Kasumi-1 (cell line): ENCODE measurements around the gene MXD1.
"Not testable (repeated sequence)": the region's sequence is repeated elsewhere in the genome, so short reads cannot be mapped to it uniquely, and the experiment has no call there.

Source experiments
- DNase-seq, 2 experiments: peaks; one replicate each; lab custom pipeline; 2025; lab: John Stamatoyannopoulos, UW

MXD1 gene

DNA sequence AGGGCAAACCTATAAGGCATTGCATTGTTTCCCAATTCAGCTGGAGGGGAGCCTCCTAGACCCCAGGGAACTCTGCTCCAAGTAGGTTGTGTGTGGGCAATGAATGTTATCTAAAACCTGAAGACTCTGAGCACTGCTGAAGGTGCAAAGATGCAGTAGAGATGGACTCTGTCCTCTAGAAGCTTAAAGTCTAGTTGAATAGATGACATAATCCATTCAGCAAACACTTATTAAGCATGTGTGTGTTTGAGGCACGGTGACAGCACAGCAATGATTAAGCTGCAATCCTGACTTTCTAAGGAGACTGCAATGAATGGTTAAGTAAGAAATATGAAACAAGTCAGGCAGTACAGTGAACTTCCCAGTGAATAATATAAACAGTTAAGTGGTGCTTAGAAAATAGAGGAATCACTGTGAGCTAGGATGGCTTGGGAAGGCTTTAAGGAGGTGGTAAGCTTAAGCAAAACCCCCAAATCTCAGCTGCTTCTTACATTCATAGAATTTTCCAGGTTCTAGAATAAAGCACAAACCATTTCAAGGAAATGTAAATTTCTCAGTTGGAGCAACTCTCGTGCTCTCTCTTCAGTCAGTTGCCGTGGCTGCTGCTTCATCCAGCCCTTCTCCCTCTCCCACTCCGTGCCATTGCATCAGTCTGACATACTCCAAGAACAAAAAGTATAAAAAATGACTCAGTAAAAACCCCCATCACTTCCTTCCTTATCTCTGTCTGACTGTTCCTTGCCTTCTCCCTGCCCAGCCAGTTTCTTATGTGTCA lies 19.1 kb downstream of the MXD1 start:
- peak; percentile 52 to 57 for DNase-seq

DNA sequence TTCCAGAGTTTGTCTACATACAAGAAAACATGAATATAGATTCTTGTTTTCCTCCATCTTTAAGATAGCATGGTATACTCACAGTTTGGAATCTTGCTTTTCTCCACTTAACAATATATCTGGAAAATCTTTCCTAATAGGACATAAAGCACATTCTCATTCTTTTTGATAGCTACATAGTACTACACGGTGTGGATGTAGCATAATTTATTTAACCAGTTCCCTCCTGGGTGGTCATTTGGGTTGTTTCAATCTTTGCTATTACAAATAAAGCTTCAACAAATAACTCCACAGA lies 19.7 kb downstream of the MXD1 start:
- DNase-seq: no peak

DNA sequence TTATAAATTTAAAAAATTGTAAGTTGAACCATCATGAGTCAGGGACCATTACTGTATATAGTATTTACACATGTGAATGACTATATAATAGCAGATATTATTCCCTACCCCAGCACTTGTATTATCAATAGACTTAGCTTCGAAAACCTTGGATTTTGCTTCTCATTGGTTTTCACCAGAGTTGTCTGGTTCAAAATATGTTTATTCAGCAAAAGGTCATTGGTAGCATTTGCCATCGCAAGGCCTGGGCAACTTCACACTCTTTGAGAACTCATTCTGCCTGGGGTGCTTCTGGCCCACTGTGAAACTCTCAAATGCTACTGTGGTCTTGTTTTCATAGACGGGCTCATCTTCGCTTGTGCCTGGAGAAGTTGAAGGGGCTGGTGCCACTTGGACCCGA lies 20.1 kb downstream of the MXD1 start:
- no peak for DNase-seq

DNA sequence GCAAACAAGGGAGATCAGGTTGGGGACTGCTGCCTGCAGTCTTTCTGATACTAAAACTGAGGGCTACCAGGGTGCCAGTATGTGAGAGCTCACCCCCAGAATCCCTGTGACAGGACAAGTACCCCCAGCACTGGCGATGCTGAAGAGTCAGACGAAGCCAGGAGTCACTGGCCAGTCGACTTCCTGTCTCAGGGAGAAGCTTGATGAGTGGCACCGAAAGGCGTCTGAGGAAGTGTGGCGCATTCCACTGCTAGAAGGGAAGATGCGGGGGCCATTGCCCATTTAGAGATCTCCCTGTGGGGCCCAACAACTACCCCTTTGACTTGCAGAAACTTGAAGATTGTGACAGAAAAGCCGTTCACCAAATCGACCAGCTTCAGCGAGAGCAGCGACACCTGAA lies 22.0 kb downstream of the MXD1 start:
- peak in 1 of 2 experiments; percentile 15 for DNase-seq

DNA sequence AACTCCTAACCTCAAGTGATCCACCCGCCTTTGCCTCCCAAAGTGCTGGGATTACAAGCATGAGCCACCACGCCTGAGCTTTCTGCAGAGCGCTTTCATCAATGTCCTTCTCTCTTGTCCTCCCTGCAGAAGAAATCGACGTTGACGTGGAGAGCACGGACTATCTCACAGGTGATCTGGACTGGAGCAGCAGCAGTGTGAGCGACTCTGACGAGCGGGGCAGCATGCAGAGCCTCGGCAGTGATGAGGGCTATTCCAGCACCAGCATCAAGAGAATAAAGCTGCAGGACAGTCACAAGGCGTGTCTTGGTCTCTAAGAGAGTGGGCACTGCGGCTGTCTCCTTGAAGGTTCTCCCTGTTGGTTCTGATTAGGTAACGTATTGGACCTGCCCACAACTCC lies 23.1 kb downstream of the MXD1 start:
- DNase-seq: no peak

DNA sequence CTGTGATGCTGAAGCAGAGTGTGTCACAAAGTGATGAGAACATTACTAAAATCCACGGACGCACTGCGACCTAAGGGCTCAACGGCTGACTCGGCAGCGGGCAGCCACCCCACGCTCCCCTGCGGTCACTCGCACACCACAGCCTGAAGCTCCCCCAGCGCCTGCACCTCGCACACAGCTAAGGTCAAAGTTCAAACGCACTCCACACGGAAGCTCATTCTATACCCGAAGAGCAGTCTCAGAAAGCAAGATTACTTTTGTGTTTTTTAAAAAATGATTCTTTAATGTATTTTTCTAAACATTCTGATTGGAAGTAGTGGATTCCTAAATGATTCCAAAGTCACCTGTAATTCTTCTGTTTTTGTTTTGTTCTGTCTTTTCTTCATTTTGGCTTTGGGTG lies 24.8 kb downstream of the MXD1 start:
- no peak for DNase-seq

DNA sequence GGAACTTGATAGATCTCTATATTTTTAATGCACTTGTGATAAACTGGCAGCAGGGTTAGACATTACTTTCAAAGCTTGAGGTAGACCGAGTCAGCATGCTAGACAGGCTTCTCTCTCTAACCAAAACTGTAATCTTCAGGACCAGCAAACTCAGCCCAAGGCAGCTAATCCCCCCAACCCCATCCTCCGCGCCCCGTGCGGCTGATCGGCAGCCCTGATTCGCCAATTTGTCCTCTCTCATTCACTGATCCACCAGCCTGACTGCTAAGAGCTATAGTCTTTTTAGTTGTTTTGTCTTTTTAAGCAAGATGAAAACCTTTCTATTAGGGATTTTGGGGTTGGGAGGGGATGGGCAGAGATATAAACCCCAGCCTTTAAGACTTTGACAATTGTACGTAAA lies 25.8 kb downstream of the MXD1 start:
- DNase-seq: no peak

DNA sequence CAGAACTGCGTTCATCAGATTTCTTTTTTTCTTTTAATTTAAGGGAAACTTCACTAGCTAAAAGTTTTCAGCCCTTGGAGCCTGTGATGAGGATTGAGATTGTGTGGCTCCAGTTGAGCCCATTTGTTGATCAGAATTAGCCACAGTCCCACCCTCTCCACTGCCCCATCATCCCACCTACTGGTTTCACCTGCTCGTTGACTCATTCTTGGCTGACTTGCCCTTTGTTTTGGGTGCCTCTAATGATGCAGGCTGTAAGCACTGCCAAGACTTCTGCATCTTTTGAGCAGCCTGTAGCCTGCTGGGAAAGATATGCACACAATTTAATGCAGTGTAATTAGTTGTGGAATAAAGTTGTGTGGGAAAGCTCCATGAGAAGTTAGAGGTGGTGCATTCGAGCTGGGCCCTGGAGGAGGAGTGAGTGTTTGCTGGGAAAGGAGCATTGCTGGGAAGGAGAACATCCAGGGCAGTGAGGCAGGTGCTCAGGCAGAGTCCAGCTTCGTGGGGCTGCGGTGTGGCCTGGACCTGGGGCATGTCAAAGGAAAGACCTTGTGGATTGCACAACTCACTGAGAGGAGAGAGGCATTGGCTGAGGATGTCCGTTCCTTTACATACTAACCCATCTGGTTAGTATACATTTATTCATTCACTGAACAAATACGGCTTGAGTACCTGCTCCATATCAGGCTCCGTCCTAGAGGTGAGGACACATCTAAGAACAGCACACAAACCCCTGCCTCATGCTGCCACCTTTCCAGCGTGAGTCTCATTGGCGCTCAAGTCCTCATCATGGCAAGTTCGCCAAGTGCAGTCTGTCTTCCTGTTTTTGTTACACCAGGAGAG lies 28.3 kb downstream of the MXD1 start:
- no peak for DNase-seq

DNA sequence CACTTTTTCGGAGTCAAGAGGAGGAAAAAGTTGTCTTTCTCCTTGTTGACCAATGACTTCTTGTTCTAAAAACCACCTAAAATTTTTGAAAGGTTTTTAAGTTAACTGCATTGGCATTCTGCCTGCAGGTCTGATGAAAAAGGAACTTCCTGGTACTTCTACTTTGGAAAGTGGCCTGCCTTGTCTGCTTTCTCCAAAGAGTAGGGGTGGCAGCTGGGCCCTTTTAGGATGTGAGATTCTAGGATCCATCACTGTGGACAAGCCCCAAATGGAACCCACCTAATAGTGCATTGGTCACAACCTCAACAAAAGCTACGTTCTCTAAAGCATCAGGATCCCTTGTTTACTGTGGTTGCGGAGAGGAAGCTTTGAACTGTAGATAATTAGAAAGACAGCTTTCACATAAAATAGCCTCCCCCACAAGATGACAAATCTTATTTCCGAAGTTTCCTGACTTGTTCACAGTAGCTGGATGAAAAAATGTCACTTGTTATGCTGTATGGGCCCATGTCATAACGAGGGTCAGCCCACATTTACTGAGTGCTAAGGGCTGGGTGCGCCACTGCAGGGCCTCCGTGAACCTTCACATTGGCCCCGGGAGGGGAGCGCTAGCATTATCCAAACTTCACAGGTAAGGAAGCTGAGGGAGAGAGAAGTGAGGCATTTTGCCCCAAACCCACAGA lies 29.1 kb downstream of the MXD1 start:
- no peak for DNase-seq

DNA sequence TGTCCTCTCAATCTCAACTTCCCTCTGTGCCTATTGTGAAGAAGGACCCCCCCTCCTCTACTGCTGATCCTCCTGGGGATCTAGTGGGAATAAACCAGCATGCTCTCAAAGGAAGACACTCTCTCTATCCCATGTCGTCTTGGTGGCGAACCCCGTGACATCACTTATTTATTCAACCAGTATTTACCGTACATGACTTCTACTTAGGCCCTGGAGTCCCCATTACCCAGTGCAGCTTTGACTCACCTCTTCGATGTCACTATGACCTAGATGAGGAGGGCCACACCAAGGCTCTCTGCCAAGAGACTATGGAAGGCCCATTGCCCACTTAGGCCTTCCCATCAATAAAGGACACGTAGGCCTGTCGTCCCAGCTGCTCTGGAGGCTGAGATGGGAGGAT lies 29.8 kb downstream of the MXD1 start:
- no peak for DNase-seq

DNA sequence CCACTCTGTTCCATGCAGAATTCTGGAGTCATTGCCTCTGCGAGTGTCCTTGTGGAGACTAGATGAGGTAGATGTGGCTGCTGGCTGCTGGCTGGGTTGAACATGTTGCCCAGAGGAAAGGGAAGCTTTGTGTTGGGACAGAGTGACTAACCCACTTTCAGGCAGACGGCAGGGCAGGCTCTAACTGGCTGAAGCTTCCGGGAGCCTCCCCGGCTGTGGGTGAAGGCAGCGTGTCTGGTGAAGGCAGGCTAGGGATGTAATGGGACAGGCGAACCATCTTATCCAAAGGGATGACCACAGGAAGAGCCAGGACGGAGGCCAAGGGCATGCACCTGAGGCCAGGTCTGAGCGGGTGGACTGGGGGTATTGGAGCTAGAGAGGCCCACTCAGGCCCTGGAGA lies 30.5 kb downstream of the MXD1 start:
- peak; percentile 83 to 87 for DNase-seq

DNA sequence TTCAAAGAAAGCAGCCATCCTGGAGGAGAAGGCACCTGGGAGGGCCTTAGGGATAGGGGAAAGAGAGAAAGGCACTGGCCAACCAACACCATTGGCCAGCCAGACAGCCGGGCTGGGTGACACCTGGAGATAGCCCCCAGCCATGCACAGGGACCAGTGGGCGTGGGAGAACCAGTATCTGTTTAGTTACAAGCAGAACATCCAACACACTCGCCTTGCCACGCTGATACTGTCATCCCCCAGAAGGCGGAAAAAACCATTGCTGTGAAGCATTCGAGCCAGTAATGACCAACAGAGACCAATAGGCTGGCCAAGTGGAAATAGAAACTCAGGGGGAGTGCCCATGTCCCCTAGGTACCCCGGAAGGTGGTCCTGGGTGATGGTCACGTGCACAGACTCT lies 31.0 kb downstream of the MXD1 start:
- DNase-seq: no peak

DNA sequence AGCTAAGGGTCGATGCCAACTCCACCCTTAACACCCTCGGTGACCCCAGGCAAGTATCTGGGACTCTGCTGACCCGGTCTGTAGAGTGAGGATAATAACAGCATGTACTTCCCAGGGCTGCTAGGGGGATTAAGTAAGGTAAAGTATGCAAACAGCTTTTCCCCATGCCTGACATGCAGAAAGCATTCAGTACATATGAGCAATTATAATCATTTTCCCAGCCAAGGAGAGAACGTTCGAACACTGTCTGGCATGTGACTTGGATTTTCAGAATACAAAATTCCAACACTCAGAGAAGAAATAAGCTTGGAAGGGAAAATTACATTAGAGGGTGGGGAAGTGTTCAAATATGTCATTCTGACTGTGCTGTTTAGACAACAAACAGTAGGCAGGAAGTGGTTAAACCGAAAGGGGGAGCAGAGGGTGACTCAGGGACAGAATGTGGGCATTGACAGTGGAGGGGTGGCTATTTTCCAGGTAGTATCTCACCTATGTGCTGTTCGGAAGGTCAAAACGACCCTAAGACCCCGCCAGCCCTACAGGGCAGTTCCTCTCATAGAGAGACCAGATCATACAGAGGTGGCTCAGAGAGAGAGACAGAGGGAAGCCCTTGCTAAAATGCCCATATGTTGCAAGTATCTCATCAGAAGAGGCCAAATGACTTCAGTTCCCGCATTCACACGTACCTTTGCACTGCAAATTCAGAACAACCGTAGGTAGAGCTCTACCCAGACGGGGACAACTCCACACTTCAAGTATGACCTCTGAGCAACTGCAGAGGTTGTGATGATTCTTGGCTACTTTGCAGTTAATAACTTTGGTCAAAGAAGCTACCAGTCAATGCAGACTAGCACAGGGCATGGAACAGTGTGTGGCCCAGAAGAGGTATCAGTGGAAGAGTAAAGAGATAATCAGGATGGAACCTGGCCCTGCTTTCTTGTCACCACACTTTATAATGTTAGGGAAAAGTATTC lies 31.7 kb downstream of the MXD1 start:
- DNase-seq: peak; percentile 53 to 61

DNA sequence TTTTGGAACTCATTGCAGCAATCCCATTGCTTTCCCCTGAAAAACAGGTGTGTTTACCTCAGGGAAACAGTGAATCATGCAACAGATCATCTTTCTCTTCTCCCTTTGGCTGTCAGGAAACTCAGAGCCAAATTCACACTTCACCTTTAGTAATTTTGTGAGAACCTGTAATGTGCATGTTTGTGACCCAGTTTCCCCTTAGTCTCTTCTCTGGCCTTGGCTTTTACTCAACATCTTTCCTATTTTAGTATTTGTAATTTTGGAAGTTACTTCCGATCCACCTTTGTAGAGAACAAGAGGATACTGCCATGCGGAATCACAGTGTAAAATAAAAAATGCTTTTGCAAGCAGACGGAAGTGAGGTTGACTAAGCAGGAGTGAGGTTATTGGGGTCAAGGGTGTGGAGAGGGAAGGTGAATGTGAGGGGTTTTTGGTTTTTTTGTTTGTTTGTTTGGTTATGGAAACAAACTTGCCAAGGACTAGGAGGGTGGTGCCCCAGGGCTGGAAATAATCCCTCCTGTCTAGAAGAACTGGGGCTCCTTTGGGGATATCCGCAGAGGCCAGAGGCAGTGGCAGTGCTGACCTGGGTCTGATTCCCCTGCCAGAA lies 32.5 kb downstream of the MXD1 start:
- DNase-seq: no peak

DNA sequence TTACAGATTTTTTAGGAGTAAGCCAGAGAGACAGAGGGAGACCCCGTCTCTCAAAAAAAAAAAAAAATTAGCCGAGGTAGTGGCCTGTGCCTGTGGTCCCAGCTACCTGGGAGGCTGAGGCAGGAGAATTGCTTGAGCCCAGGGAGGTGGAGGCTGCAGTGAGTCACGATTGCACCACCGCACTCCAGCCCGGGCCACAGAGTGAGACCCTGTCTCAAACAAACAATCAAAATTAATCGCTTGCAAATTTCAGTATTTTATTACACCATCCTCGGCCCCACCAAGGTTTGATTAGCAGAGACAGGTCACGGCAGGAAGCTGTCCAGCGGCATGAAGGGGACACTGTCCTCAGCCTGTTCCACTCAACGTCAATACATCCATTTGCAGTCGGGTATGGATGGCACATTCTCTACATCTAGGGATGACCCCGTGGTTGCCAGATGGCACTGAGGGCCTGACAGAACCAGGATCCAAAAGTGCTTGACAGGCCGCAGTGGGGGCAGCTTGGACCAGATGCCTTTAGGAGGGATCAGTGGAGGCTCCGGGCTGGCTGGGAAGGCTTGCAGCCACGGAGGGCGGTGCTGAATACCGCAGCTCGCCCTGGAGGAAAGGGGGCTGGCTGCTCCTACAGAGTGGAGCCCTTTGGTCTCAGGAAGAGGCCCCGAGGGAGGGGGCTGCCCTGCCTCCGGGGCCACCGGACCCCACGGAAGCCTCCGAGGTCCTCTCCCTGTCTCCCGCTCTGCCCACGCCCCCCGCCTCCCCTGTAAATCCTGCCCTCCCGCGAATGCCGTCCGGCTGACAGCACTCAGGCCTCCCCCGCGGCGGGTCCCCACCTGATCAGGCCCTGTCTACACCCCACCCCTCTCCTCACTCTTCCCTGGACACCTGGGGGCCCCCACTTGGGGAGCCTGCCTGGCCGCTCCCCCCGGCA lies 33.4 kb downstream of the MXD1 start:
- DNase-seq: no peak

DNA sequence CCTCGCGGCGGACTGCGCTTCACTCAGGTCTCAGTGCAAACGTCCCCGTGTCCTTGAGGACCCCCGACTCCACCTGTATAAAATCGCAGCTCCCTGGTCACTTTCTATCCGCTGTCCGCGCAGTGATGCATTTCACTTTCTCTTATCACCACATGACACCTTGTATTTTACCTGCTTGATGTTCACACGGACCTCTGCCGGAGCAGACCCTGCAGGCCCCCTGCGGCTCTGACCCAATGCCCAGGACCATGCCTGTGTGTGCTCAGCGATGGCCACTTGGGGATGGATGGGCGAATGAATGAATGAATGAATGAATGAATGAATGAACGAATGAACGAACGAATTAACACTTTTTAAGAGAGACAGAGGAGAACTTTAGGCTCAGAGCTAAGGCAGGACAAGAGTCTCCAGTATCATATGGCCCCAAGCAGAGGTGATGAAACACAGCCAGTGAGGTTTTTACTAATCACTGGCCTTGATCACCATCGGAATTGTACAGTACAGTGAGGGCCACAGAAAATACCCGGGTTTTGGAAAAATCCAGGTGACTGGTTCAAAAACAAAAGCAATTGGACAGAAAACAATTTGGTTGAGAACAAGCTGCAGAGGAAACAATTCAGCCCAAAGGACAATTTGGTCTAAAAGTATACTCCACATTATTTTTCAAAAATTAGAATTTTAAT lies 34.2 kb downstream of the MXD1 start:
- DNase-seq: no peak

DNA sequence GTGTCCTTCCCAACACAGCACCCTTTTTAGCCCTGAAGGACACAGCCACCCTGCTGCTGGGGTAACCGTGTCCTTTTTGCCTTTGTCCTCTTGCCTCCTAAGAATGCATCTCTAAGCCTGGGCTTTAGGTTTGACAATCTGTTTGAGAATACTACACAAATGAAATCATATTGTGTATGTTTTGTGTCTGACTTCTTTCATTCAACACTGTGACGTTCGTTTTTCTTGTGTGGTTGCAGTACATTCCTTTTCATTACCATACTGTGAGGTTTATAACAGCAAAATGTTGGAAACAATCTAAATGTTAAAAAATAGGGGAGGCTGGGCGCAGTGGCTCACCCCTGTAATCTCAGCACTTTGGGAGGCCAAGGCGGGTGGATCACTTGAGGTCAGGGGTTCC lies 35.3 kb downstream of the MXD1 start:
- no peak for DNase-seq

DNA sequence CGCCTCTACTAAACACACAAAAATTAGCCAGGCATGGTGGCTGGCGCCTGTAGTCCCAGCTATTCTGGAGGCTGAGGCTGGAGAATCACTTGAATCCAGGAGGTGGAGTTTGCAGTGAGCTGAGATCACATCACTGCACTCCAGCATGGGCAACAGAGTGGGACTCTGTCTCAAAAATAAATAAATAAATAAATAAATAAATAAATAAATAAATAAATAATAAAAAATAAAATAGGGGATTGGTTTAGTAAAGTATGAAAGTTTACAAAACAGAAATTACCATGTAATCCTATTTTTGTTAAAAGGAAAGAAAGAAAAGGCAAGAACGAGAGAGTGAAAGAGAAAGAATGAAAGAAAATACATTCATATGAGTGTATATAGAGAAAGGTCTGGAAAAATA lies 35.8 kb downstream of the MXD1 start:
- DNase-seq: not testable (repeated sequence)

DNA sequence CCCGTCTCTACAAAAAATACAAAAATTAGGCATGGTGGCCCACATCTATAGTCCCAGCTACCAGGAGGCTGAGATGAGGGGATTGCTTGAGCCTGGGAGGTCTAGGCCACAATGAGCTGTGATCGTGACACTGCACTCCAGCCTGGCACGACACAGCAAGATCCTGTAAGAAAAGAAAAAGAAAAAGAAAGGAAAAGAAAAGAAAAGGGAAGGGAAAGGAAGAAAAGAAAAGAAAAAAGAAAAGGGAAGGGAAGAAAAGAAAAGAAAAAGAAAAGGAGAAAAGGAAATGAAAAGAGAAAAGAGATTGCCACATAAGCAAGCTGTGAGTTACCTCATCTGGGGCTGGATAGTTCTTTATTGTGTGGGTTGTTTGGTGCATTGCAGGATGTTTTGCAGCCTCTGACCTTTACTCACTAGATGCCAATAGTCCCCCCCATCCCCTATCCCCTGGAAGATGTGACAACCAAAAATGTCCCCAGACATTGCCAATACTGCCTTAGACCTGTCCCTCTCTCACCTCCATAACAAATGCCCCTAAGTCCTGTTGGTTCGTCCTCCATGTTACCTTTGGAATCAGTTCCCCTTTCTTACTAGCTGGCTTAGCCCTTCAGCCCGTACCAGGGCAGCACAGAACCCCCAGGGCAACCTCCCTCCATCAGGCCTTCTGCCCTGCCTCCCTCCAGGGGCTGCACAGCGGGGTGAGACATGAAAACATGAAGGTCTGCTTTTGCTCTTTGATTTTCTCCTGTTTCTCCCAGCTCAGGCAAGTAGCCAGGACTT lies 37.6 kb downstream of the MXD1 start:
- peak in 1 of 2 experiments; percentile 1 for DNase-seq
